CD8-positive, alpha-beta memory T cell (primary cell): ENCODE results near the gene TXNDC16. TPM values are rescaled to one million over a fixed set of nuclear protein-coding genes. Genes with fewer than 3 reads are reported as not detected.

Experiments used
- CTCF ChIA-PET: fragments of 350-600 bp; sonication (Branson Sonifier 250); formaldehyde crosslinking; loops from one replicate; lab custom pipeline; 2021; ENCODE audit warnings: antibody characterized with exemption; lab: Charles Lee
- POLR2A ChIA-PET: fragments of 350-600 bp; sonication (Branson Sonifier 250); formaldehyde crosslinking; loops from one replicate; lab custom pipeline; 2021; ENCODE audit warnings: antibody characterized with exemption; lab: Charles Lee
- DNase-seq, 5 donors: peaks; one replicate each; pipeline versions ENCODE4 v3.0.0 to v3.0.0-alpha.2; 2020 to 2022; ENCODE audit warnings: mixed read lengths in 1 of 5
- H3K27ac ChIP-seq: one replicate; pipeline ENCODE4 v1.7.0; 2013; ENCODE audit warnings: low read depth, mild to moderate bottlenecking, low read length, moderate library complexity
- H3K27me3 ChIP-seq: 2 replicates; pipeline ENCODE4 v1.7.0; 2013; ENCODE audit warnings: low read length, mild to moderate bottlenecking; ENCODE audit not compliant: insufficient read depth, poor library complexity, severe bottlenecking
- H3K36me3 ChIP-seq: 2 replicates; pipeline ENCODE4 v1.7.0; 2013; ENCODE audit warnings: mild to moderate bottlenecking, low read length, moderate library complexity; ENCODE audit not compliant: insufficient read depth
- H3K4me1 ChIP-seq: 2 replicates; pipeline ENCODE4 v1.7.0; 2013; ENCODE audit warnings: mild to moderate bottlenecking, low read length, moderate library complexity; ENCODE audit not compliant: insufficient read depth
- H3K4me3 ChIP-seq: 2 replicates; pipeline ENCODE4 v1.7.0; 2013; ENCODE audit warnings: mild to moderate bottlenecking, low read length
- H3K9me3 ChIP-seq: 2 replicates; pipeline ENCODE4 v1.7.0; 2013; ENCODE audit warnings: mild to moderate bottlenecking, low read length
- H3K27ac Mint-ChIP-seq, 8 donors: one replicate each; pipeline ENCODE4 v1.8.0; 2020 to 2021; ENCODE audit warnings: mixed read lengths in 8 of 8, mild to moderate bottlenecking in 6 of 8, inconsistent platforms in 3 of 8, moderate library complexity in 3 of 8
- H3K27me3 Mint-ChIP-seq, 2 donors: one replicate each; pipeline ENCODE4 v1.8.0; 2020 to 2021; ENCODE audit warnings: mixed read lengths in 2 of 2, mild to moderate bottlenecking in 1 of 2, moderate library complexity in 1 of 2
- H3K36me3 Mint-ChIP-seq, 3 donors: one replicate each; pipeline ENCODE4 v1.8.0; 2020 to 2021; ENCODE audit warnings: mixed read lengths in 3 of 3, inconsistent platforms in 1 of 3, mild to moderate bottlenecking in 1 of 3
- H3K4me1 Mint-ChIP-seq, 3 donors: one replicate each; pipeline ENCODE4 v1.8.0; 2020 to 2021; ENCODE audit warnings: mixed read lengths in 3 of 3, inconsistent platforms in 1 of 3, mild to moderate bottlenecking in 1 of 3
- H3K4me3 Mint-ChIP-seq, 7 donors: one replicate each; pipeline ENCODE4 v1.8.0; 2020 to 2021; ENCODE audit warnings: mixed read lengths in 7 of 7, mild to moderate bottlenecking in 6 of 7, moderate library complexity in 4 of 7, inconsistent platforms in 2 of 7
- H3K9me3 Mint-ChIP-seq, 5 donors: one replicate each; pipeline ENCODE4 v1.8.0; 2020 to 2022; ENCODE audit warnings: mixed read lengths in 5 of 5, mild to moderate bottlenecking in 3 of 5, moderate library complexity in 2 of 5, inconsistent platforms in 1 of 5
- polyA plus RNA-seq: library from polyadenylated mRNA; unstranded; fragments of 300-500 nt; fragmentation: Illumina TruSeq; gene quantifications from one replicate; pipeline ENCODE4 v1.2.3, GENCODE V29; 2021
- total RNA-seq, 2 experiments: library from RNA; stranded (reverse); gene quantifications; one replicate each; pipeline ENCODE4 v1.2.3, GENCODE V29; 2021

TXNDC16 gene
- total RNA-seq (1 to 10 TPM; 3.8 to 4.6 TPM), polyA plus RNA-seq (1.8 TPM)

DNA sequence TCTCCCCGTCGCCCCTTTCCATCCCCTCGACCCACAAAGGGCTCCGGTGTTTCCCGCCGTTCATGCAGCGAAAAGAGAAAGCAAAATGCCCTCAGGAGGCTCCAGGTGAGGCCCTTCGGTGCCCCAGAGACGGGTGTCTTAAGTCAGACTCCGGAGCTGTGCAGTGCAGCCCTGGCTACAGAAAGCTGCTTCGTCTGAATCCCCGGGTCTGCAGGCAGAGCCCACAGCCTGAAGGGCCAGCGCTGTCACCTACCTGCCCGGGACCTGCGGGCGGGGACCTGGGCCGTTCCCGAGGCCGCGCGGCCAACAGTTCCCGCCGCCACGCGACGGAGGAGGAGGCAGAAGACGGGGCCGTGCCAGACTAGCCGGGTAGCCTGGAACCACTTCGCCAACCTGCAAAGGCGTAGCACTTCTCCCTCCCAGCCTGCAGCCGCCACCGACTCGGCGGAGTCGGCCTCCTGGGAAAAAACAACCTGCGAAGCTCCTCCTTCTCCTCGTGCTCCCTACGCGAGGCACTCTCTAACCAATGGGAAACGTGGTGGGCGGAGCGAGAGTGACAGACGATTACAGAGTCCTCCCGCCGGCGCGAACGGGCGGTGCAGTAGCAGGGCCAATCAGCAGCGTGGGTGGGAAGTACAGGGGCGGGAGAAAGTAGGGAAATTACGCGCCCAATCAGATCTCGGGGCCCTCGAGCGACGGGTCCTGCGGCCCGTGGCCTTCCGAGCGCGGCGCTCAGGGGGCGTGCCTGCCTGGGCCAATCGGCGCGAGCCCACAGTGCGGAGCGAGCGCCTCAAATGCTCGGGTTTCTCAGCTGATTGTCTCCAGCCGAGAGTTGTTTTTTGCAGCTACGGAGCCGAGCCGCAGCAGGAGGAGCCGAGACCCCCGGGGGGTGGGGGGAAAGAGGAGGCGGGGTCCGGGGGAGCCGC is at the start of gene TXNDC16, which contains the start of gene GPR137C:
TSS of gene TXNDC16 (minus strand) at position 443 of the 926 bp plus-strand sequence. CDS start 8,948 bp downstream, outside the sequence.
TSS of gene GPR137C (plus strand) at position 774 of the 926 bp plus-strand sequence. CDS start 312 bp downstream, outside the sequence.
- Mint-ChIP-seq H3K9me3 (no peaks in the 10 kb centered on the region), H3K4me3 (peak within 1 kb of the TSS; percentile 96 to 98 (median 97)), H3K27me3 (peaks cover 2 to 19% of the 10 kb centered on the region in 2 donors), H3K4me1 (peaks cover 28 to 45% (median 43%) of the 10 kb centered on the region in 3 donors), H3K36me3 (peaks cover 0 to 17% (median 2%) of the 10 kb centered on the region in 3 donors), H3K27ac (peak within 1 kb of the TSS; percentile 92 to 98 (median 97))
- H3K36me3 ChIP-seq, result no peaks in the 10 kb centered on the region
- POLR2A ChIA-PET, result interaction anchor here (0.6 to 2.0 kb wide), 14 partner anchors 9 to 1723 kb away, joined by 3 to 8 read pairs (median 3); partner anchors contain the start of genes DDHD1, ERO1A, PSMC6 and PTGER2
- DNase-seq, result peak; percentile 98 to 100 (median 100)
- peak within 1 kb of the TSS; percentile 81 for H3K27ac ChIP-seq
- CTCF ChIA-PET, result interaction anchor here (1.3 to 1.4 kb wide), 2 partner anchors 159 to 164 kb away, joined by 3 to 5 read pairs; no protein-coding TSS in a partner anchor
- H3K9me3 ChIP-seq, result no peaks in the 10 kb centered on the region
- no peaks in the 10 kb centered on the region for H3K27me3 ChIP-seq
- H3K4me1 ChIP-seq, result peaks cover 22% of the 10 kb centered on the region
- peak within 1 kb of the TSS; percentile 76 for H3K4me3 ChIP-seq

GRCh38 chr14:52599974-52600373 is 47.7 kb upstream of the TXNDC16 start:
- DNase-seq, result no peak
- Mint-ChIP-seq H3K9me3 (peaks cover 6 to 19% (median 13%) of the 10 kb centered on the region in 5 donors), H3K27me3 (peaks cover 5 to 13% of the 10 kb centered on the region in 2 donors), H3K27ac (no peak overlapping the region), H3K4me1 (peaks cover 0 to 3% (median 0%) of the 10 kb centered on the region in 3 donors), H3K36me3 (peaks cover 0 to 9% (median 0%) of the 10 kb centered on the region in 3 donors), H3K4me3 (no peak overlapping the region)
- Histone ChIP-seq H3K9me3 (no peaks in the 10 kb centered on the region), H3K27me3 (no peaks in the 10 kb centered on the region), H3K4me3 (no peak overlapping the region), H3K27ac (no peak overlapping the region), H3K4me1 (no peaks in the 10 kb centered on the region), H3K36me3 (no peaks in the 10 kb centered on the region)
- CTCF ChIA-PET, result no interaction called here
- POLR2A ChIA-PET, result no interaction called here

GRCh38 chr14:52598568-52598967 is 46.3 kb upstream of the TXNDC16 start:
- POLR2A ChIA-PET, result no interaction called here

GRCh38 chr14:52596861-52597260 is 44.6 kb upstream of the TXNDC16 start:
- Histone ChIP-seq H3K9me3 (no peaks in the 10 kb centered on the region), H3K4me3 (no peak overlapping the region), H3K27me3 (no peaks in the 10 kb centered on the region), H3K4me1 (no peaks in the 10 kb centered on the region), H3K27ac (no peak overlapping the region), H3K36me3 (no peaks in the 10 kb centered on the region)
- Mint-ChIP-seq H3K4me1 (no peaks in the 10 kb centered on the region), H3K27ac (no peak overlapping the region), H3K4me3 (no peak overlapping the region), H3K9me3 (peaks cover 6 to 18% (median 16%) of the 10 kb centered on the region in 5 donors), H3K27me3 (peaks cover 4 to 7% of the 10 kb centered on the region in 2 donors), H3K36me3 (peaks cover 0 to 16% (median 0%) of the 10 kb centered on the region in 3 donors)
- CTCF ChIA-PET, result no interaction called here
- POLR2A ChIA-PET, result interaction anchor here (0.5 kb wide), 1 partner anchor 12 kb away, joined by 3 read pairs; no protein-coding TSS in a partner anchor
- DNase-seq, result no peak

More at GRCh38 chr14:52598568-52598967, 46.3 kb upstream of the TXNDC16 start:
- Histone ChIP-seq H3K9me3 (no peaks in the 10 kb centered on the region), H3K27me3 (no peaks in the 10 kb centered on the region), H3K36me3 (no peaks in the 10 kb centered on the region), H3K27ac (no peak overlapping the region), H3K4me3 (no peak overlapping the region), H3K4me1 (no peaks in the 10 kb centered on the region)
- H3K4me1 Mint-ChIP-seq, result peaks cover 0 to 3% (median 0%) of the 10 kb centered on the region in 3 donors
- DNase-seq, result no peak
- no peak overlapping the region for H3K27ac Mint-ChIP-seq
- peaks cover 0 to 10% (median 0%) of the 10 kb centered on the region in 3 donors for H3K36me3 Mint-ChIP-seq
- H3K9me3 Mint-ChIP-seq, result peaks cover 6 to 18% (median 14%) of the 10 kb centered on the region in 5 donors
- peaks cover 4 to 5% of the 10 kb centered on the region in 2 donors for H3K27me3 Mint-ChIP-seq
- CTCF ChIA-PET, result no interaction called here
- no peak overlapping the region for H3K4me3 Mint-ChIP-seq

DNA sequence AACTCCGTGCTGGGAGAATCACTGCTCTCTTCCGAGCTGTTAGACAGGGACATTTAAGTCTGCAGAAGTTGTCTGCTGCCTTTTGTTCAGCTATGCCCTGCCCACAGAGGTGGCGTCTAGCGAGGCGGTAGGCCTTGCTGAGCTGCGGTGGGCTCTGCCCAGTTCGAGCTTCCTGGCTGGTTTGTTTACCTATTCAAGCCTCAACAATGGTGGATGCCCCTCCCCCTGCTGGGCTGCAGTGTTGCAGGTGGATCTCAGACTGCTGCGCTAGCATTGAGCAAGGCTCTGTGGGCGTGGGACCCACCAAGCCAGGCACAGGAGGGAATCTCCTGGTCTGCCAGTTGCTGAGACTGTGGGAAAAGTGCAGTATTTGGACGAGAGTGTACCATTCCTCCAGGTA is 44.0 kb upstream of the TXNDC16 start:
- ChIA-PET CTCF (no interaction called here), POLR2A (no interaction called here)
- Histone ChIP-seq H3K36me3 (no peaks in the 10 kb centered on the region), H3K4me1 (no peaks in the 10 kb centered on the region), H3K27ac (no peak overlapping the region), H3K4me3 (no peak overlapping the region), H3K9me3 (no peaks in the 10 kb centered on the region), H3K27me3 (no peaks in the 10 kb centered on the region)
- no peaks in the 10 kb centered on the region for H3K4me1 Mint-ChIP-seq
- peaks cover 0 to 16% (median 0%) of the 10 kb centered on the region in 3 donors for H3K36me3 Mint-ChIP-seq
- peaks cover 4 to 7% of the 10 kb centered on the region in 2 donors for H3K27me3 Mint-ChIP-seq
- DNase-seq, result no peak
- peaks cover 6 to 18% (median 16%) of the 10 kb centered on the region in 5 donors for H3K9me3 Mint-ChIP-seq
- no peak overlapping the region for H3K4me3 Mint-ChIP-seq
- H3K27ac Mint-ChIP-seq, result no peak overlapping the region

- Histone ChIP-seq H3K27me3 (peaks cover 3% of the 10 kb centered on the region), H3K4me3 (no peak overlapping the region), H3K36me3 (no peaks in the 10 kb centered on the region), H3K9me3 (no peaks in the 10 kb centered on the region), H3K27ac (no peak overlapping the region), H3K4me1 (no peaks in the 10 kb centered on the region)
- ChIA-PET POLR2A (no interaction called here), CTCF (no interaction called here)
- Mint-ChIP-seq H3K4me3 (no peak overlapping the region), H3K27ac (no peak overlapping the region), H3K4me1 (no peaks in the 10 kb centered on the region), H3K36me3 (peaks cover 0 to 9% (median 0%) of the 10 kb centered on the region in 3 donors), H3K9me3 (peaks cover 3 to 14% (median 10%) of the 10 kb centered on the region in 5 donors), H3K27me3 (peaks cover 3 to 10% of the 10 kb centered on the region in 2 donors)
- DNase-seq, result no peak
Measured at GRCh38 chr14:52590318-52590717, 38.0 kb upstream of the TXNDC16 start.

GRCh38 chr14:52589646-52590045 is 37.3 kb upstream of the TXNDC16 start:
- H3K4me3 Mint-ChIP-seq, result no peak overlapping the region
- no peak overlapping the region for H3K27ac ChIP-seq
- ChIA-PET CTCF (no interaction called here), POLR2A (no interaction called here)
- H3K36me3 ChIP-seq, result no peaks in the 10 kb centered on the region
- H3K9me3 Mint-ChIP-seq, result peaks cover 0 to 9% (median 7%) of the 10 kb centered on the region in 5 donors
- no peaks in the 10 kb centered on the region for H3K4me1 ChIP-seq
- no peak for DNase-seq
- H3K27me3 Mint-ChIP-seq, result peaks cover 3 to 10% of the 10 kb centered on the region in 2 donors
- peaks cover 0 to 9% (median 0%) of the 10 kb centered on the region in 3 donors for H3K36me3 Mint-ChIP-seq
- no peaks in the 10 kb centered on the region for H3K4me1 Mint-ChIP-seq
- peaks cover 3% of the 10 kb centered on the region for H3K27me3 ChIP-seq
- H3K4me3 ChIP-seq, result no peak overlapping the region
- H3K9me3 ChIP-seq, result no peaks in the 10 kb centered on the region
- H3K27ac Mint-ChIP-seq, result no peak overlapping the region
